Activated T-cell treated with anti-CD3 and anti-CD28 coated beads, Interleukin-2, amount 50 U/mL, for 1 hour (primary cell): ENCODE measurements around the gene MRAP2.

ENCODE experiments used
- DNase-seq: peaks from one replicate; pipeline ENCODE4 v3.0.0-alpha.2; 2020

The MRAP2 gene

GRCh38 chr6:84137051-84137375 is 103.4 kb downstream of the MRAP2 start:
- no peak for DNase-seq

GRCh38 chr6:84137989-84138575 is 104.5 kb downstream of the MRAP2 start:
- no peak for DNase-seq

GRCh38 chr6:84139311-84139710 is 105.7 kb downstream of the MRAP2 start:
- no peak for DNase-seq
